Lung microvascular endothelial cell (primary cell): ENCODE data around the gene CRIM1. TPM values are rescaled to one million over a fixed set of nuclear protein-coding genes. Genes with fewer than 3 reads are reported as not detected.

Experiments
- DNase-seq, 2 donors: peaks; one replicate each; pipeline versions ENCODE4 v3.0.0 to v3.0.0-alpha.2; 2010; ENCODE audit warnings: low read depth in 2 of 2
- total RNA-seq: library from RNA; depleted of rRNA; stranded (reverse); fragments of >200 nt; gene quantifications from 2 replicates; pipeline ENCODE4 v1.2.1, GENCODE V29; 2014

Gene CRIM1
- total RNA-seq, 1 donor from 2014 or later: 583 TPM

- no peak for DNase-seq
These were observed 124.5 kb downstream of the CRIM1 start for GRCh38 chr2:36480028-36480427.

GRCh38 chr2:36480636-36481035 is 125.1 kb downstream of the CRIM1 start:
- DNase-seq: no peak

DNA sequence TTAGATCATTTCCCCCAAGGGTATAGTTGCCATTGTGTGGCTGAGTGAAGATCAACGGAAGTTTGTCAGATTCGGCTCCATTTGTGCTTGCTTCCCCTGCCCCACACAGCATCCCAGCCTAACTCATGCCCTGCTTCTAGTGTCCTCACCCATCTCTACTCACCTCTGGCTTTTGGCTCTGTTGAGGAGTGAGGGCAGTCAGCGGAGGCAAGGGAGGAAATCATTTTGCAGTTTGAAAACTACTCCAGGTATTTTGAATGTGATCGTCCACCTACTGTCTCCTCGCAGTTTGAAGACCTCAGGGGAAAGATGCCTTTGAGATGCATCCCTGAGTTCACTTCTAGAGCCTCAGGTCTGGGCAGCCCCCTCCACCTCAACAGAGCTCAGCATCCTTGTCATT is 126.1 kb downstream of the CRIM1 start:
- no peak for DNase-seq

DNA sequence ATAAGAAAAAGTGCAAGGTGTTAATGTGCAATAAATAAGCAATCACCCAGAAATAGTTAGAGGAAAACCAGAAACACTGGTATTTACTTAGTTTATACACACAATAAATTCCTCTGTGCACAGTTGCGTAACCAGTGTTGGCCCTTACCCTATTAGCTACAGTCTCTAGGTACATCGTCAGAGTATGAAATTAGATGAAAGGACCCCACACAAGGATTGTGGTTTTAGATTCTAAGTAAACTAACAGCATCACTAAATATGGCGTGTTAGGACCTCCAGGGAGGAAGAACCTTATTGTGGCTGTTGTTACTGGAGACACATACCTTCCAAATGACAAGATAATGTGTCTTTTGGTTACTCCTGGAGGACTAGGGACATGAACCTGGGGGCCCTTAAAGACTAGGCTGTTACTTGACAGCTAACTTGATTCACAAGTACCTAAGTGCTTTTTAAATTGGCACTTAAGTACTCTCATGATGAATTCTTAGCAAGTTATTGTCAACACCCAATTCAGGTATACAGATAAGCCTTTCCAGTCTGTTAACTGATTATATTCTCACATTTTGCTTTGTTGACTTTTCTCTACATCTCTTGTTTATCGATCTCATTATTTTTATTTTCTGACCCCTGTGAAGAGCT is 127.1 kb downstream of the CRIM1 start:
- no peak for DNase-seq

DNA sequence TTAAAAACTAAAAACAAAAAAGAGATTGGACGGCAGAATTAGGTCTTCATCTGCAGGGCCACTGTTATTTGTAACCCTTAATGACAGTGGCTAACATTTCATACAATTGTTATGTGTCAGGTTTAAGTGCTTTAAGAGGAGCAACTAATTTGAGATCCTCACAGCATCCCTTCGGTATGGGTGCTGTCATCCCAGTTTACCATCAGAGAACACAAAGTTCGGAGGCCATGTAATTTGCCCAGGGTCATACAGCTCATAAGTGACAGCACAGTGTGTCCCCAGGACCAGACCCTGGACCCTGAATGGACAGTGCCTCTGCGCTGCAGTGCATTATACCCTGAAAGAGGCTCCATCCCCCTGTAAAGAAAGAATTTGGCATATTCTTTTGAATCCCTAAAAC is 127.7 kb downstream of the CRIM1 start:
- no peak for DNase-seq

GRCh38 chr2:36484454-36484853 is 128.9 kb downstream of the CRIM1 start:
- DNase-seq: no peak

GRCh38 chr2:36485521-36485920 is 129.9 kb downstream of the CRIM1 start:
- DNase-seq: peak; percentile 64 to 92

- peak; percentile 68 to 82 for DNase-seq
These were observed 131.0 kb downstream of the CRIM1 start for GRCh38 chr2:36486521-36487044.

DNA sequence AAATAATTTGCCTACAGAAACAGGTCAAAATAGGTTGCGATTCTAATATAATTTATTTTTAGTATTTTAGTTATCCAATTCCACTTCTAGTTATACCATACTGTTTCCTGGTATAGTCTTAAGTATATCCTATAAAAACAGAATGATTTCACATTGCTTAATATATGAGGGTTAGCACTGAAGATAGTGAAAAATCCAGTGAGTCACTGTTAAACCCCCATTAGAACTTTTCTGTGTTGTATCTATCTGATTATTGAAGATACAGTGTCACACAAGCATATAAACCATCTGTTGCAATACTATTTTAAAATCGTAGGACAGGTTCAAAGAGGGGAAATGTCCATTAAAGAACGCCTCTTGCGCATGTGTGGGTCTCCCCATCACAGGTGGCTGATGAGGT is 132.4 kb downstream of the CRIM1 start:
- DNase-seq: no peak

GRCh38 chr2:36489281-36489680 is 133.7 kb downstream of the CRIM1 start:
- peak in 1 of 2 donors; percentile 68 for DNase-seq

DNA sequence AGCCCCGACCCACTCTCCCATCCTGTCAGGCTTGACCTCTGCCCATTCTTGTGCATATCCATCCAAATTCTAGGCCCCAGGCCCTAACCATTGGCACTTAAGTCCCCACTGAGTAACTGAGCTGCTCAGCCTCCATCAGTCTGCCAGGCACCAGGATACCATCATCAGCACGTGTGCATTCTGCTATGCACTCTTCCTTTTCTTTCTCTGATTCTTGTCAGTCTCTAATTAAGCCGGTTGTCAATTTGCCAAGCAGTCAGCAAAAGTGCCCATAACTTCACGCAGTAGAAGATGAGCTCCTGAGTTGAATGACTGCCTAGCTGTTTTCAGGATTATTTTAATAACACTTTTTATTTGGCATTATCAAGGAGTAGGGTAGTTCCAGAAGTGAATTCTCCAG is 135.2 kb downstream of the CRIM1 start:
- no peak for DNase-seq

DNA sequence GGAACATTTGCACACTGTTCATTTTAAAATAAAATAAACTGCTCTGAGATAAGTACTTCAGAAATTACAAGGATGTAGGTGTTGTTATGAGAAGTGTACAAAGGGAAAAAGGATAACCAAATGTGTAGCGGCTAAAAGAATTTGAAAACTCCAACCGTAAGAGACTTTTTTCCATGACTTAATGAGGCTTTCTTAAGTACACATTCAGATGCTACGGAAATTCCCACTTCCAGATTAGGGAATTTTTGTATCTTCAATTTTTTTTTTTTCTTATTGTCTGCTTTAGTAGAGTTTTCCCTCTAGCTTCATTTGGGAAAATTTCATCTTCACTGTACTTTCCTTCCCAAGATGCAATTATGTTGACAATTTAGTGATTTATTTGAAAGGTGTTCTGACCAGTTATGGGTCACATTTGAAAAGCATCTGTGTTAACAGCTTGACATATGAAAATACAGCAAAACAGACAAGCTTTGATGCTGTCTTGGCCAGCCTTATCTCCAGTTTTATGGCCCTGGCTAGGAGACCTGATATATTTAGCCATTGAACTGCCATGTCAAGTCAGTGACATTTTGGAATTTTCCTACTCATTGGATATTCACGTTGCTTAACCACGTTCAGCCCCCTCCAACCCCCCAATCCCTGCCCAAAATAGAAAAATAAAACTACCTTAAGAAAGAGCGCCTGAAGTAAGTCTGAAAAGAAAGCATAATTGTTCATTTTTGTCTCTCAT is 136.8 kb downstream of the CRIM1 start:
- peak in 1 of 2 donors; percentile 76 for DNase-seq

GRCh38 chr2:36493306-36493705 is 137.7 kb downstream of the CRIM1 start:
- no peak for DNase-seq

GRCh38 chr2:36497570-36498163 is 142.1 kb downstream of the CRIM1 start:
- peak in 1 of 2 donors; percentile 48 for DNase-seq

- DNase-seq: no peak
These were observed 143.7 kb downstream of the CRIM1 start for GRCh38 chr2:36499128-36499820.

DNA sequence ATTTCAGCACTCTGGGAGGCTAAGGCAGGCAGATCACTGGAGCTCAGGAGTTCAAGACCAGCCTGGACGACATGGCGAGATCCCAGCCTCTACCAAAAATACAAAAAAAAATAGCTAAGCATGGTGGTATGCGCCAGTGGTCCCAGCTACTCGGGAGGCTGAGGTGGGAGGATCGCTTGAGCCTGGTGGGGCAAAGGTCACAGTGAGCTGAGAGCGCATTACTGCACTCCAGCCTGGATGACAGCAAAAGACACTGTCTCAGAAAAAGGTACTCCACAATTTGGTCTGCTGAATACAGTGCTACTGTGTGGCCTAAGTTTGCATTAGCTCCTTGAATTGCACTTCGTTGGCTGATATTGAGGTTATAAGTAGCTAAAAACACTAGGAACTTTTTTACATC is 144.5 kb downstream of the CRIM1 start:
- DNase-seq: no peak

GRCh38 chr2:36502081-36502480 is 146.5 kb downstream of the CRIM1 start:
- no peak for DNase-seq

DNA sequence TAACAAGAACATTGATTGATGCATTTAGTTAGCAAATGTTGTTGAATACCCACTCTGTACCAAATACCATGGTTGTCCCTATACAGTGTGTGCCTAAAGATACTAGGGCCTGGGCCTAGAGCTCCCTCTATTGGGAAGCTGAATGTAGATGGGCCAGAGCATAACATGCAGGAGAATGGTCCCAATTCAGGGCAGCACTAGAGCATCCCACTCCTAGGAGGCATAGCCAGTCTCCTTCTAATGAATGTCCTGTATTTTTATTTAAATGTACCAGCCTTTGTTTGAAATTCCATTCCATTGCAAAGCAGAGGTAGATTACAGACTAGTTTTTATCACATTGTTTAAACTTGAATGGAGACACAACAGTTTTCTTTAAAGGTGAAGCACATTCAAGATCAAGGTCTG is 151.8 kb downstream of the CRIM1 start:
- DNase-seq: peak; percentile 63 to 82

DNA sequence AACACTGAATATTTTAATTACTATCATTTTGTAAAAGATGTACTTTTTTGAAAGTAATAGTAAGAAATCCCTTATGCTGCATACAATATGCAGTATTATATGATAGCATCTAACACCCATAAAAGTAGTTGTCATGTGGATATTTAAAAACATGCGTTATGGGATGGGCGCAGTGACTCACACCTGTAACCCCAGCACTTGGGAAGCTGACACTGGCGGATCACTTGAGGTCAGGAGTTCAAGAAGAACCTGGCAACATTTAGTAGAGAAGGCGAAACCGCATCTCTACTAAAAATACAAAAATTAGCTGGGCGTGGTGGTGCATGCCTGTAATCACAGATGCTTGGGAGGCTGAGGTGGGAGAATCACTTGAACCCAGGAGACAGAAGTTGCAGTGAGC is 153.5 kb downstream of the CRIM1 start:
- DNase-seq: no peak

DNA sequence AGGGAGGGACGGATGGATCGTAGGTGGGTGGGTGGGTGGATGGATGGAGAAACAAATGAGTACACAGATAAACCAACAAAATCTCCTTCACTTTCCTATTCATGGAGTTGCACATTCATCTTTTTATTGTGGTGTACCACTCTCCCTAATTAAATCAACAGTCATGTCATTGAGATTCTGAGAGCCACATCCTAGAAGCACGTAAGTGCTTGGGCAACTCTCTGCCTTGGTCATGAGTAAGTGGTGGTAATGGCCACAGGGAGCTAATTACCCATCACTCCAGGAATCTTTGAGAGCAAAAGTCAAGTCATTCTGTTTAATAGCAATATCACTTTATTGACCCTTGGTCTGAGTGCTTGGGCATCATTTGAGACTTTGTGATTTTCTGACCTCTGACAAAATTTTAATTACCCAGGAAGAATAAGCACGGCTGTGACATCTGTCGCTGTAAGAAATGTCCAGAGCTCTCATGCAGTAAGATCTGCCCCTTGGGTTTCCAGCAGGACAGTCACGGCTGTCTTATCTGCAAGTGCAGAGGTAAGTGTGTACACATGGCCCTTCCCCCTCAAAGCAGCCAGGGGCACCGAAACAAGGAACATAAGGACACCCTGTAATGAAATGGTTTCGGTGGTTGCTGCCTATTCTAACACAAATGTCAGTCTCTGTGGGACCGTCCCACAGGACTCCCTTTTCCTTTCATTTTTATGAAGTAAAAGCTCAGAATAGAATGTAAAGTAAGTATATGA is 156.5 kb downstream of the CRIM1 start:
- DNase-seq: no peak

- DNase-seq: no peak
These were observed 157.1 kb downstream of the CRIM1 start for GRCh38 chr2:36512705-36513104.
